ENCODE data around the gene CEACAM19.

GRCh38 chr19:44707794-44708193, 36.5 kb downstream of the CEACAM19 start:
- no peak for TF ChIP-seq CTCF (IDR thresholded peaks at IDR 0.05)
- TF ChIP-seq EZH2 (IDR thresholded peaks at IDR 0.05): no peak
- TF ChIP-seq EZH2phosphoT487 (IDR thresholded peaks at IDR 0.05): no peak
